DMS 273 (cell line): ENCODE results near the gene PRRT2.

Experiments used
- DNase-seq: peaks from one replicate; lab custom pipeline; 2025; ENCODE audit not compliant: unreplicated experiment; lab: John Stamatoyannopoulos, UW

PRRT2 gene

GRCh38 chr16:29811170-29811895 lies 660 bp upstream of the PRRT2 start:
- DNase-seq = peak; percentile 98

- no peak for DNase-seq
These were observed 1.0 kb downstream of the PRRT2 start for GRCh38 chr16:29812754-29813643.

GRCh38 chr16:29813644-29814562 lies 1.9 kb downstream of the PRRT2 start:
- DNase-seq = no peak

- no peak for DNase-seq
These were observed 2.6 kb downstream of the PRRT2 start for GRCh38 chr16:29814592-29814991.

- peak; percentile 85 for DNase-seq
These were observed 3.2 kb downstream of the PRRT2 start for GRCh38 chr16:29815032-29815721.

- peak; percentile 99 for DNase-seq
These were observed 4.0 kb downstream of the PRRT2 start, which contains the start of gene PAGR1 for GRCh38 chr16:29815793-29816693. TSS of gene PAGR1 (plus strand) at chr16:29816152. CDS start at chr16:29816526, 374 bp downstream.

GRCh38 chr16:29816694-29817441 lies 4.9 kb downstream of the PRRT2 start:
- peak; percentile 88 for DNase-seq

- DNase-seq = no peak
These were observed 6.1 kb downstream of the PRRT2 start for GRCh38 chr16:29818082-29818481.

- DNase-seq = peak; percentile 55
These were observed 7.5 kb downstream of the PRRT2 start for GRCh38 chr16:29819506-29819905.

- DNase-seq = peak; percentile 92
These were observed 8.3 kb downstream of the PRRT2 start, which contains the start of gene MVP for GRCh38 chr16:29820271-29820701. TSS of gene MVP (plus strand) at chr16:29820462. CDS start at chr16:29830550, 10,088 bp downstream.

GRCh38 chr16:29820730-29821642 lies 9.0 kb downstream of the PRRT2 start:
- DNase-seq = peak; percentile 71

- no peak for DNase-seq
These were observed 9.7 kb downstream of the PRRT2 start for GRCh38 chr16:29821643-29822115.

- DNase-seq = no peak
These were observed 12.7 kb downstream of the PRRT2 start for GRCh38 chr16:29824589-29825144.

- peak; percentile 99 for DNase-seq
These were observed 13.4 kb downstream of the PRRT2 start for GRCh38 chr16:29825145-29826044.

GRCh38 chr16:29826342-29826695 lies 14.3 kb downstream of the PRRT2 start:
- DNase-seq = no peak

- no peak for DNase-seq
These were observed 18.8 kb downstream of the PRRT2 start for GRCh38 chr16:29830774-29831173.
